ENCODE data around the gene POU2AF1. TPM values are rescaled to one million over a fixed set of nuclear protein-coding genes. Genes with fewer than 3 reads are reported as not detected.

POU2AF1 gene
- total RNA-seq, 1 donor from 2014 or later: 81.0 TPM

GRCh38 chr11:111353776-111354600, 25.1 kb downstream of the POU2AF1 start:
- peaks cover 6% of the 10 kb centered on the region for H3K4me1 Mint-ChIP-seq (ENCODE audit: low read depth)
- DNase-seq (ENCODE audit: low spot score): no peak
- no peak overlapping the region for H3K4me3 Mint-ChIP-seq
- intact Hi-C loops (cut with micrococcal nuclease): no loop called here
- H3K36me3 Mint-ChIP-seq (ENCODE audit: low read depth): peaks cover 36% of the 10 kb centered on the region
- H3K27me3 Mint-ChIP-seq (ENCODE audit: insufficient read depth): no peaks in the 10 kb centered on the region
- H3K27ac Mint-ChIP-seq: no peak overlapping the region
- no peaks in the 10 kb centered on the region for H3K9me3 Mint-ChIP-seq

GRCh38 chr11:111352935-111353710, 26.0 kb downstream of the POU2AF1 start:
- no peaks in the 10 kb centered on the region for H3K27me3 Mint-ChIP-seq (ENCODE audit: insufficient read depth)
- H3K27ac Mint-ChIP-seq: no peak overlapping the region
- H3K36me3 Mint-ChIP-seq (ENCODE audit: low read depth): peaks cover 36% of the 10 kb centered on the region
- no peaks in the 10 kb centered on the region for H3K9me3 Mint-ChIP-seq
- no peak overlapping the region for H3K4me3 Mint-ChIP-seq
- DNase-seq (ENCODE audit: low spot score): no peak
- peaks cover 6% of the 10 kb centered on the region for H3K4me1 Mint-ChIP-seq (ENCODE audit: low read depth)
- intact Hi-C loops (cut with micrococcal nuclease): no loop called here

GRCh38 chr11:111352231-111352746, 26.8 kb downstream of the POU2AF1 start:
- Mint-ChIP-seq H3K27me3 (ENCODE audit: insufficient read depth) (no peaks in the 10 kb centered on the region), H3K27ac (no peak overlapping the region), H3K4me3 (no peak overlapping the region), H3K9me3 (no peaks in the 10 kb centered on the region), H3K36me3 (ENCODE audit: low read depth) (peaks cover 36% of the 10 kb centered on the region), H3K4me1 (ENCODE audit: low read depth) (peaks cover 6% of the 10 kb centered on the region)
- intact Hi-C loops (cut with micrococcal nuclease): no loop called here
- no peak for DNase-seq (ENCODE audit: low spot score)

- Mint-ChIP-seq H3K27ac (no peak overlapping the region), H3K9me3 (no peaks in the 10 kb centered on the region), H3K36me3 (ENCODE audit: low read depth) (peaks cover 30% of the 10 kb centered on the region), H3K4me1 (ENCODE audit: low read depth) (peaks cover under 1% of the 10 kb centered on the region), H3K4me3 (no peak overlapping the region), H3K27me3 (ENCODE audit: insufficient read depth) (no peaks in the 10 kb centered on the region)
- DNase-seq (ENCODE audit: low spot score): no peak
- intact Hi-C loops (cut with micrococcal nuclease): no loop called here
Measured at GRCh38 chr11:111351374-111352055, 27.6 kb downstream of the POU2AF1 start.

GRCh38 chr11:111350811-111351210, 28.3 kb downstream of the POU2AF1 start:
- Mint-ChIP-seq H3K27ac (no peak overlapping the region), H3K36me3 (ENCODE audit: low read depth) (peaks cover 30% of the 10 kb centered on the region), H3K9me3 (no peaks in the 10 kb centered on the region), H3K4me3 (no peak overlapping the region), H3K27me3 (ENCODE audit: insufficient read depth) (no peaks in the 10 kb centered on the region), H3K4me1 (ENCODE audit: low read depth) (no peaks in the 10 kb centered on the region)
- DNase-seq (ENCODE audit: low spot score): no peak
- intact Hi-C loops (cut with micrococcal nuclease): no loop called here

- Mint-ChIP-seq H3K27me3 (ENCODE audit: insufficient read depth) (no peaks in the 10 kb centered on the region), H3K36me3 (ENCODE audit: low read depth) (peaks cover 20% of the 10 kb centered on the region), H3K9me3 (no peaks in the 10 kb centered on the region), H3K4me1 (ENCODE audit: low read depth) (peaks cover under 1% of the 10 kb centered on the region), H3K27ac (no peak overlapping the region), H3K4me3 (no peak overlapping the region)
- DNase-seq (ENCODE audit: low spot score): no peak
- intact Hi-C loops (cut with micrococcal nuclease): no loop called here
Measured at GRCh38 chr11:111349191-111349695, 29.8 kb downstream of the POU2AF1 start.

GRCh38 chr11:111348147-111348546, 30.9 kb downstream of the POU2AF1 start:
- no peak overlapping the region for H3K27ac Mint-ChIP-seq
- no peak for DNase-seq (ENCODE audit: low spot score)
- intact Hi-C loops (cut with micrococcal nuclease): no loop called here
- H3K36me3 Mint-ChIP-seq (ENCODE audit: low read depth): peaks cover 13% of the 10 kb centered on the region
- peaks cover 5% of the 10 kb centered on the region for H3K4me1 Mint-ChIP-seq (ENCODE audit: low read depth)
- no peaks in the 10 kb centered on the region for H3K27me3 Mint-ChIP-seq (ENCODE audit: insufficient read depth)
- H3K9me3 Mint-ChIP-seq: no peaks in the 10 kb centered on the region
- no peak overlapping the region for H3K4me3 Mint-ChIP-seq

- Mint-ChIP-seq H3K9me3 (no peaks in the 10 kb centered on the region), H3K27me3 (ENCODE audit: insufficient read depth) (no peaks in the 10 kb centered on the region), H3K4me3 (no peak overlapping the region), H3K27ac (no peak overlapping the region), H3K4me1 (ENCODE audit: low read depth) (peaks cover 5% of the 10 kb centered on the region), H3K36me3 (ENCODE audit: low read depth) (peaks cover 11% of the 10 kb centered on the region)
- intact Hi-C loops (cut with micrococcal nuclease): no loop called here
- DNase-seq (ENCODE audit: low spot score): no peak
Measured at GRCh38 chr11:111347723-111348115, 31.4 kb downstream of the POU2AF1 start.

- H3K27ac Mint-ChIP-seq: no peak overlapping the region
- H3K4me1 Mint-ChIP-seq (ENCODE audit: low read depth): peaks cover 5% of the 10 kb centered on the region
- no peaks in the 10 kb centered on the region for H3K27me3 Mint-ChIP-seq (ENCODE audit: insufficient read depth)
- intact Hi-C loops (cut with micrococcal nuclease): no loop called here
- no peak for DNase-seq (ENCODE audit: low spot score)
- no peaks in the 10 kb centered on the region for H3K9me3 Mint-ChIP-seq
- peaks cover 8% of the 10 kb centered on the region for H3K36me3 Mint-ChIP-seq (ENCODE audit: low read depth)
- H3K4me3 Mint-ChIP-seq: no peak overlapping the region
Measured at GRCh38 chr11:111347002-111347722, 31.9 kb downstream of the POU2AF1 start.

GRCh38 chr11:111344032-111344431, 35.0 kb downstream of the POU2AF1 start:
- H3K27ac Mint-ChIP-seq: no peak overlapping the region
- peaks cover 1% of the 10 kb centered on the region for H3K36me3 Mint-ChIP-seq (ENCODE audit: low read depth)
- DNase-seq (ENCODE audit: low spot score): no peak
- H3K9me3 Mint-ChIP-seq: peaks cover 12% of the 10 kb centered on the region
- peaks cover 5% of the 10 kb centered on the region for H3K4me1 Mint-ChIP-seq (ENCODE audit: low read depth)
- no peak overlapping the region for H3K4me3 Mint-ChIP-seq
- intact Hi-C loops (cut with micrococcal nuclease): no loop called here
- no peaks in the 10 kb centered on the region for H3K27me3 Mint-ChIP-seq (ENCODE audit: insufficient read depth)

- Mint-ChIP-seq H3K27me3 (ENCODE audit: insufficient read depth) (no peaks in the 10 kb centered on the region), H3K36me3 (ENCODE audit: low read depth) (peaks cover 1% of the 10 kb centered on the region)
- intact Hi-C loops (cut with micrococcal nuclease): no loop called here
Measured at GRCh38 chr11:111342329-111342728, 36.7 kb downstream of the POU2AF1 start.

GRCh38 chr11:111339758-111340388, 39.2 kb downstream of the POU2AF1 start:
- H3K27me3 Mint-ChIP-seq (ENCODE audit: insufficient read depth): peaks cover 7% of the 10 kb centered on the region
- H3K4me3 Mint-ChIP-seq: no peak overlapping the region
- DNase-seq (ENCODE audit: low spot score): no peak
- H3K4me1 Mint-ChIP-seq (ENCODE audit: low read depth): peaks cover 5% of the 10 kb centered on the region
- H3K36me3 Mint-ChIP-seq (ENCODE audit: low read depth): peaks cover 1% of the 10 kb centered on the region
- H3K9me3 Mint-ChIP-seq: peaks cover 12% of the 10 kb centered on the region
- intact Hi-C loops (cut with micrococcal nuclease): no loop called here
- H3K27ac Mint-ChIP-seq: no peak overlapping the region

More at GRCh38 chr11:111342329-111342728, 36.7 kb downstream of the POU2AF1 start:
- H3K9me3 Mint-ChIP-seq: peaks cover 12% of the 10 kb centered on the region
- peaks cover 5% of the 10 kb centered on the region for H3K4me1 Mint-ChIP-seq (ENCODE audit: low read depth)
- no peak for DNase-seq (ENCODE audit: low spot score)
- H3K4me3 Mint-ChIP-seq: no peak overlapping the region
- no peak overlapping the region for H3K27ac Mint-ChIP-seq
